Neural progenitor cell (in vitro differentiated cells): ENCODE results near the gene IL31. TPM values are rescaled to one million over a fixed set of nuclear protein-coding genes. Genes with fewer than 3 reads are reported as not detected.

Experiments
- DNase-seq: peaks from one replicate; pipeline ENCODE4 v3.0.0-alpha.2; 2016; ENCODE audit warnings: low spot score
- H2AFZ ChIP-seq: fragments of 200-600 bp; sonication (generic); replicated peaks from 2 replicates; pipeline ENCODE4 v1.6.1; 2016; ENCODE audit warnings: antibody characterized with exemption
- H3F3A ChIP-seq: fragments of 200-600 bp; sonication (generic); 2 replicates; pipeline ENCODE4 v1.6.1; 2016; ENCODE audit warnings: antibody characterized with exemption, low read depth
- H3K27ac ChIP-seq: fragments of 200-600 bp; sonication (generic); 2 replicates; pipeline ENCODE4 v1.5.1; 2016; ENCODE audit warnings: mild to moderate bottlenecking
- H3K27me3 ChIP-seq: fragments of 200-600 bp; sonication (generic); 2 replicates; pipeline ENCODE4 v1.6.1; 2016; ENCODE audit warnings: mild to moderate bottlenecking, moderate library complexity
- H3K36me3 ChIP-seq: fragments of 200-600 bp; sonication (generic); 2 replicates; pipeline ENCODE4 v1.5.1; 2016
- H3K4me1 ChIP-seq: fragments of 200-600 bp; sonication (generic); 2 replicates; pipeline ENCODE4 v1.6.1; 2016; ENCODE audit warnings: mixed run types
- H3K4me2 ChIP-seq: fragments of 200-600 bp; sonication (generic); 2 replicates; pipeline ENCODE4 v1.6.1; 2016
- H3K4me3 ChIP-seq: fragments of 200-600 bp; sonication (generic); 2 replicates; pipeline ENCODE4 v1.5.1; 2016
- H3K79me2 ChIP-seq: fragments of 200-600 bp; sonication (generic); 2 replicates; pipeline ENCODE4 v1.6.1; 2016; ENCODE audit warnings: low read depth
- H3K9ac ChIP-seq: fragments of 200-600 bp; sonication (generic); 2 replicates; pipeline ENCODE4 v1.6.1; 2016
- H3K9me3 ChIP-seq: fragments of 200-600 bp; sonication (generic); 2 replicates; pipeline ENCODE4 v1.5.1; 2016; ENCODE audit warnings: low read depth
- H4K20me1 ChIP-seq: fragments of 200-600 bp; sonication (generic); 2 replicates; pipeline ENCODE4 v1.6.1; 2016; ENCODE audit warnings: low read depth
- H3K27ac Mint-ChIP-seq: 3 replicates; pipeline ENCODE4 v1.8.0; 2021; ENCODE audit warnings: mixed read lengths
- H3K27me3 Mint-ChIP-seq: 2 replicates; pipeline ENCODE4 v1.8.0; 2022; ENCODE audit warnings: low read depth, mild to moderate bottlenecking, inconsistent platforms, moderate library complexity, mixed read lengths; ENCODE audit not compliant: insufficient read depth
- H3K36me3 Mint-ChIP-seq: 3 replicates; pipeline ENCODE4 v1.8.0; 2021; ENCODE audit warnings: mixed read lengths
- H3K4me1 Mint-ChIP-seq: 3 replicates; pipeline ENCODE4 v1.8.0; 2021; ENCODE audit warnings: mixed read lengths
- H3K4me3 Mint-ChIP-seq: 3 replicates; pipeline ENCODE4 v1.8.0; 2021; ENCODE audit warnings: mild to moderate bottlenecking, moderate library complexity, mixed read lengths
- H3K9me3 Mint-ChIP-seq: 3 replicates; pipeline ENCODE4 v1.8.0; 2020; ENCODE audit warnings: mixed read lengths
- CTCF ChIP-seq: fragments of 200-600 bp; sonication (generic); IDR thresholded peaks from 2 replicates; pipeline ENCODE4 v1.5.1; 2017; ENCODE audit warnings: antibody characterized with exemption, mild to moderate bottlenecking
- EZH2 ChIP-seq: fragments of 200-600 bp; sonication (generic); IDR thresholded peaks from 2 replicates; pipeline ENCODE4 v1.6.1; 2017; ENCODE audit warnings: antibody characterized with exemption, mild to moderate bottlenecking, moderate library complexity
- EZH2phosphoT487 ChIP-seq: fragments of 200-600 bp; sonication (generic); IDR thresholded peaks from 2 replicates; pipeline ENCODE4 v1.6.1; 2017; ENCODE audit warnings: antibody characterized with exemption
- total RNA-seq: library from RNA; depleted of rRNA; stranded (reverse); fragments of >200 nt; gene quantifications from 2 replicates; pipeline ENCODE4 v1.2.3, GENCODE V29; 2015; ENCODE audit warnings: low replicate concordance

IL31 gene
- total RNA-seq, 1 donor from 2014 or later, result not detected

DNA sequence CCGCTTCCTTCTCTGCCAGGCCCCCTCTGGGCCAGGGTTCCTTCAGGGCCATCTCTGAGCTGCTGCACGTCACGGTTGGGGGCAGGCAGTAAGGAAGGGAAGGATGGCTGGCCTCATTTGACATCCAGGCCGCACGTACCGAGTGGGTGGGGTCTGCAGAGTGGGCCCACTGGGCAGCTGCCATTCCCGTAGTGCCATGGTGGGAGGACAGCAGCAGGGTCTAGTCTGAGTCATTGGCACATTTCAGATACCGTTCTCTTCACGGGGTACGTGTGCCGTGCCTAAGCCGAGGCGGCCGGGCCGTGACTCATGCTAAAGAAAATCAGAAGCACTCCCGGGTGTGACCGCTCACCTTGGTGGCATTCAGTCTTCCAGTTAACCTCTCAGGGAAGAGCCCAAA, 43.9 kb downstream of the IL31 start:
- Mint-ChIP-seq H3K9me3 (no peaks in the 10 kb centered on the region), H3K4me1 (no peaks in the 10 kb centered on the region), H3K36me3 (peaks cover 13% of the 10 kb centered on the region), H3K27me3 (peaks cover 4% of the 10 kb centered on the region), H3K27ac (no peak overlapping the region), H3K4me3 (no peak overlapping the region)
- H2AFZ ChIP-seq, result no peak overlapping the region
- no peaks in the 10 kb centered on the region for H3K9me3 ChIP-seq
- H3F3A ChIP-seq, result no peaks in the 10 kb centered on the region
- no peak for TF ChIP-seq EZH2phosphoT487
- TF ChIP-seq EZH2, result no peak
- no peak for TF ChIP-seq CTCF
- no peaks in the 10 kb centered on the region for H4K20me1 ChIP-seq
- no peaks in the 10 kb centered on the region for H3K79me2 ChIP-seq
- H3K27ac ChIP-seq, result no peak overlapping the region
- H3K4me1 ChIP-seq, result no peaks in the 10 kb centered on the region
- no peak for DNase-seq
- H3K27me3 ChIP-seq, result no peaks in the 10 kb centered on the region
- H3K4me3 ChIP-seq, result no peak overlapping the region
- no peak overlapping the region for H3K4me2 ChIP-seq
- H3K9ac ChIP-seq, result no peak overlapping the region
- H3K36me3 ChIP-seq, result no peaks in the 10 kb centered on the region

DNA sequence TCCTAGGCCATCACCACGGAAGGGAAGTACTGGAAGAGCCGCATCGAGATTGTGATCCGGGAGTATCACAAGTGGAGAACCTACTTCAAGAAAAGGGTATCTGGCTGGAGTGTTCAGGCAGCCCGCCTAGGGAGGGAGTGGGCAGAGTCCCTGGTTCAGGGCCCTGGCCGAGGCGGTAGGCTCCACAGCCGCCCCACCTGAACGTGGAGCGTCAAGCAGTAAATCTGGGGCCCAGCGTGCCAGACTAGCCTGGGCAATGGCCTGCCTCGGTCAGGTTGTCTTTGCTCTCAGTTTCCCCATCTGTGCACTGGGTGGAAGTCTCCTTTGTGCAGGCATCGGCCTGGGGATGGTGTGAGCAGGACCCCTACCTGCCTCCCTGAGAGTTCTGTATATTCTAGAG, 44.9 kb downstream of the IL31 start:
- H3K9ac ChIP-seq, result no peak overlapping the region
- no peak for DNase-seq
- H4K20me1 ChIP-seq, result no peaks in the 10 kb centered on the region
- no peak overlapping the region for H3K4me3 Mint-ChIP-seq
- H3K4me1 Mint-ChIP-seq, result no peaks in the 10 kb centered on the region
- H3F3A ChIP-seq, result no peaks in the 10 kb centered on the region
- H3K27me3 ChIP-seq, result no peaks in the 10 kb centered on the region
- H3K27me3 Mint-ChIP-seq, result peaks cover 4% of the 10 kb centered on the region
- no peaks in the 10 kb centered on the region for H3K9me3 Mint-ChIP-seq
- no peaks in the 10 kb centered on the region for H3K79me2 ChIP-seq
- no peak overlapping the region for H2AFZ ChIP-seq
- H3K4me1 ChIP-seq, result no peaks in the 10 kb centered on the region
- no peak overlapping the region for H3K4me3 ChIP-seq
- H3K27ac ChIP-seq, result no peak overlapping the region
- H3K36me3 Mint-ChIP-seq, result peaks cover 11% of the 10 kb centered on the region
- TF ChIP-seq EZH2, result no peak
- no peak for TF ChIP-seq EZH2phosphoT487
- no peak for TF ChIP-seq CTCF
- H3K36me3 ChIP-seq, result no peaks in the 10 kb centered on the region
- H3K27ac Mint-ChIP-seq, result no peak overlapping the region
- H3K9me3 ChIP-seq, result no peaks in the 10 kb centered on the region
- H3K4me2 ChIP-seq, result no peak overlapping the region

GRCh38 chr12:122128481-122128880, 45.5 kb downstream of the IL31 start:
- H3K27ac Mint-ChIP-seq, result no peak overlapping the region
- H3K4me2 ChIP-seq, result no peak overlapping the region
- peaks cover 4% of the 10 kb centered on the region for H3K27me3 Mint-ChIP-seq
- no peak overlapping the region for H3K4me3 ChIP-seq
- H3K4me1 ChIP-seq, result no peaks in the 10 kb centered on the region
- no peaks in the 10 kb centered on the region for H3K9me3 ChIP-seq
- TF ChIP-seq CTCF (no peak), EZH2phosphoT487 (no peak), EZH2 (no peak)
- peaks cover 1% of the 10 kb centered on the region for H3K4me1 Mint-ChIP-seq
- H3K27me3 ChIP-seq, result no peaks in the 10 kb centered on the region
- no peaks in the 10 kb centered on the region for H3K79me2 ChIP-seq
- H4K20me1 ChIP-seq, result no peaks in the 10 kb centered on the region
- H3K4me3 Mint-ChIP-seq, result no peak overlapping the region
- no peaks in the 10 kb centered on the region for H3F3A ChIP-seq
- DNase-seq, result no peak
- no peak overlapping the region for H2AFZ ChIP-seq
- peaks cover 8% of the 10 kb centered on the region for H3K36me3 Mint-ChIP-seq
- no peak overlapping the region for H3K9ac ChIP-seq
- no peaks in the 10 kb centered on the region for H3K36me3 ChIP-seq
- no peaks in the 10 kb centered on the region for H3K9me3 Mint-ChIP-seq
- H3K27ac ChIP-seq, result no peak overlapping the region

- no peak for TF ChIP-seq EZH2phosphoT487
- no peak for TF ChIP-seq CTCF
- no peak for TF ChIP-seq EZH2
- no peak overlapping the region for H3K4me2 ChIP-seq
- Mint-ChIP-seq H3K27ac (no peak overlapping the region), H3K4me1 (peaks cover 6% of the 10 kb centered on the region), H3K4me3 (no peak overlapping the region), H3K36me3 (peaks cover 8% of the 10 kb centered on the region), H3K27me3 (peaks cover 4% of the 10 kb centered on the region), H3K9me3 (no peaks in the 10 kb centered on the region)
- no peak overlapping the region for H3K27ac ChIP-seq
- no peaks in the 10 kb centered on the region for H3K9me3 ChIP-seq
- no peaks in the 10 kb centered on the region for H3K79me2 ChIP-seq
- no peaks in the 10 kb centered on the region for H4K20me1 ChIP-seq
- H3K4me1 ChIP-seq, result no peaks in the 10 kb centered on the region
- no peak overlapping the region for H3K4me3 ChIP-seq
- no peak overlapping the region for H3K9ac ChIP-seq
- DNase-seq, result no peak
- no peaks in the 10 kb centered on the region for H3F3A ChIP-seq
- H3K36me3 ChIP-seq, result no peaks in the 10 kb centered on the region
- H2AFZ ChIP-seq, result no peak overlapping the region
- H3K27me3 ChIP-seq, result no peaks in the 10 kb centered on the region
Observed at GRCh38 chr12:122127839-122128238, 46.2 kb downstream of the IL31 start.
